Suppressor macrophage treated with lipopolysaccharide for 1 hour (primary cell): ENCODE measurements around the gene SLC34A2.
"Not testable (repeated sequence)": the region's sequence is repeated elsewhere in the genome, so short reads cannot be mapped to it uniquely, and the experiment has no call there.

Source experiments
- DNase-seq, 3 donors: peaks; one replicate each; pipeline ENCODE4 v3.0.0-alpha.2; 2020 to 2022

Gene SLC34A2

DNA sequence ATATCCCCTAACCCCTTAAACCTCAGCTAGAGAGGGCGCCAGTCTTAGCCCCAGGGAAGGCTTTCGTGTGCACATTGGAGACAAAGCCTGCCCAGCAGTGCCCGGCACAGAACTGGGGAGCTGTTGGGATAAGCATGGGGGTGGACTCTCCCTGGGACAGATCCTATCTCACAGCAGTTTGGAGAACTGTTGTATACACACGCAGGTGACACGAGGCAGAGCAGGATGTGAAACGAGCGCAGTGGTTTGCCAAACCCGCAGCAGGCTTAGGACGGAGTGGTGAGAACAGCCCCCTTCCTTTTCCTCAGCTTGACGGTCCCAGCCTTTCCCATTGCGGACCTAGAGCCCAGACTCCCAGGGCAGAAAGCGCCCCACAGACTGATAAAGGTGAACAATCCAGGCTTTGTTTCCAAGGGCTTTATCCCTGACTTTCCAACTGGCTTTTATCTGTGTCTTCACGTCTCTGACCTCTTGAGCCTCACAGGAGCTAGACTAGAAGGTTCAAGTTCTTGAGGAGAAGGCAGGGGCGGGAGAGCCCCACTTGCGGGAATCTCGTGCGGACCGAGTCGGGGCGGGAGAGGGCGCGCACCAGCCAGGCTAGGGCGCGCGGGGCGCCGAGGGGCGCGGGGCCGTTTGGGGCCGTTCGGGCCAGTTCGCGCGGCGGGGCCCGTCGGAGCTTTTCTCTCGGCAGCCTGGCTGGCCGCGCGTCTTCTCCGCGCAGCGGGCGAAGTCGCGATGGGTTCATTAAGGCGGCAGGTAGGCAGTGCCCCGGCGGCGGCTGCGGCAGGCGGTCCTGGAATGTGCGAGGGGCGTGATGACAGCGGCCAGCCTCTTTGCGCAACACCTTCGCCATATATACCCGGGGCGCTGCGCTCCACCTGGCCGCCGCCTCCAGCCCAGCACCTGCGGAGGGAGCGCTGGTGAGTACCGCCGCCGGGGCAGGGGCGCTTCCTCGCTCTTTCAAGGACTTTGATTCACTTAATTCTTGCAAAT lies at the start of gene SLC34A2:
Gene SLC34A2, plus strand, starts transcription at position 881 of the 993 bp plus-strand sequence. CDS start 6,650 bp downstream, outside the sequence.
- DNase-seq: no peak

DNA sequence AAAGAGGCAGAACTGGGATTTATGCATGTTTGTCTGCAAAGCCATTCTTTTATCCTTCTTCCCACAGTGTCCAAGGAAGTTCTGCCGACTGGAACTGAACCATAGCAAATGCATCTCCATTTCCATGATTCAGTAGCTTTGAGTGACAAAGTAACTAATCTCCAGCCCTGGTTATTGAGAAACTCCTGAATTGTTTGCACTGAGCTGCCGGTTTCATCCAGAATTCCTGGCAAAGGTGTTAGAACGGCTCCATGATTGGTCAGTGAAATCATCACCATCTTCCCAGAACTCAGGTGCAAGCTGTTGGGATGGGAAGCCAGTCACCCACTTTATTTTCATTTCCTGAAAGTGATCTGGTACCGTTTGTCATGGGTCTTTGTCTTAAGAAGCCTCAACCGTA lies 47.0 kb upstream of the SLC34A2 start:
- no peak for DNase-seq

GRCh38 chr4:25609976-25610375 lies 45.7 kb upstream of the SLC34A2 start:
- DNase-seq: no peak

DNA sequence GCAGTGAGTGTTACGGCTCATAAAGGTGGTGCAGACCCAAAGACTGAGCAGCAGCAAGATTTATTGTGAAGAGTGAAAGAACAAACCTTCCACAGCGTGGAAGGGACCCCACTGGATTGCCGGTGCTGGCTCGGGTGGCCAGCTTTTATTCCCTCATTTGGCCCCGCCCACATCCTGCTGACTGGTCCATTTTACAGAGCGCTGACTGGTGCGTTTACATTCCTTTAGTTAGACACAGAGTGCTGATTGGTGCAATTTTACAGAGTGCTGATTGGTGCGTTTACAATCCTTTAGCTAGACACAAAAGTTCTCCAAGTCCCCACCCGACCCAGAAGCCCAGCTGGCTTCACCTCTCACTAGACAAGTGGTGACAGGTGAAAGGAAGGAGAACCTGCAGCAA lies 42.0 kb upstream of the SLC34A2 start:
- DNase-seq: not testable (repeated sequence)

DNA sequence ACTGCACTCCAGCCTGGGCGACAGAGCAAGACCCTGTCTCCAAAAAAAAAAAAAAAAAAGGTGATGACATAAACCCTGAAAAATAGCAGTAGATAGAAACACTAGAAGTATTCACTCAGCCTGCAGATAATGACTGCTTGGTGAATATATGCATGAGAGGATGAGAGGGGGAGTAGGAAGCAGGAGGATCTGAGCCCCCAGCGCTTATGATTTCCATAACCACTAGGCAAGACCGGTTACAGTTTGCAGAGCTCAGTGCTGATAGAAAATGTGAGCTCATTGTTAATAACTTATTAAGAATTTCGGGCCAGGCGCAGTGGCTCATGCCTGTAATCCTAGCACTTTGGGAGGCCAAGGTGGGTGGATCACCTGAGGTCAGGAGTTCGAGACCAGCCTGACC lies 40.8 kb upstream of the SLC34A2 start:
- DNase-seq: no peak

GRCh38 chr4:25621027-25621930 lies 34.4 kb upstream of the SLC34A2 start:
- no peak for DNase-seq

DNA sequence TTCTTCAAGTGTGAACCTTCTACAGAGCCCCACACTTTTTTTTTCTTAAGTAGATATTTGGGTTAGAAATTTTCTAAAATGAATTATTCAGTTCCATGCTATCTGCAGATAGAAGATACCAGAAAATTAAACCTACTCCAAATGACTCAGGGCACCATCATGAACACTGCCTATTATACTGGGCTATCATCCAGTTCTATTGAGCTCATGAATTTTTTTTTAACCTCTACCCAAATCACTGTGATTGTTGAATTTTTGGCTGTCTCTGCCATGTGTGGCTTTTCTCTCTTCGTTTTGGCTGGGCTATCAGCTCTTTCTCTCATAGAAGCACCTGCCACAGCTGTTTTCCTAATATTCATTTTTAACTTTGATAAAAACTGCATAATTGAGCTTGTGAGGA lies 31.0 kb upstream of the SLC34A2 start:
- DNase-seq: no peak

GRCh38 chr4:25628451-25628850 lies 27.2 kb upstream of the SLC34A2 start:
- DNase-seq: no peak

DNA sequence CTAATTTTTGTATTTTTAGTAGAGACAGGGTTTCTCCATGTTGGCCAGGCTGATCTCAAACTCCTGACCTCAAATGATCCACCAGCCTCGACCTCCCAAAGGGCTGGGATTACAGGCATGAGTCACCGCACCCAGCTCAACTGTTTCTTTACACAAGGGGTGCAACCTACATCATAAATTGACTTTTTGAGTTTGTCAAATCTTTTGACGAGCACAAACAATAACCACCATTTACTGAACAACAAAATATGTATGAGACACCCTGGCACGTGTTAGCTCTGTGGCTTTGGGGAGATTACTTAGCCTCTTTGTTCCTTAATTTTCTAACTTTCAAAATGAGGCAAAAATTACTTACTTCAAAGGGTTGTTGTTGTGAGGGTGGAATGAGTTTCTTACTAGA lies 23.5 kb upstream of the SLC34A2 start:
- DNase-seq: no peak

GRCh38 chr4:25633541-25633940 lies 22.1 kb upstream of the SLC34A2 start:
- DNase-seq: no peak

- no peak for DNase-seq
Measured at GRCh38 chr4:25635501-25635900, 20.1 kb upstream of the SLC34A2 start.

DNA sequence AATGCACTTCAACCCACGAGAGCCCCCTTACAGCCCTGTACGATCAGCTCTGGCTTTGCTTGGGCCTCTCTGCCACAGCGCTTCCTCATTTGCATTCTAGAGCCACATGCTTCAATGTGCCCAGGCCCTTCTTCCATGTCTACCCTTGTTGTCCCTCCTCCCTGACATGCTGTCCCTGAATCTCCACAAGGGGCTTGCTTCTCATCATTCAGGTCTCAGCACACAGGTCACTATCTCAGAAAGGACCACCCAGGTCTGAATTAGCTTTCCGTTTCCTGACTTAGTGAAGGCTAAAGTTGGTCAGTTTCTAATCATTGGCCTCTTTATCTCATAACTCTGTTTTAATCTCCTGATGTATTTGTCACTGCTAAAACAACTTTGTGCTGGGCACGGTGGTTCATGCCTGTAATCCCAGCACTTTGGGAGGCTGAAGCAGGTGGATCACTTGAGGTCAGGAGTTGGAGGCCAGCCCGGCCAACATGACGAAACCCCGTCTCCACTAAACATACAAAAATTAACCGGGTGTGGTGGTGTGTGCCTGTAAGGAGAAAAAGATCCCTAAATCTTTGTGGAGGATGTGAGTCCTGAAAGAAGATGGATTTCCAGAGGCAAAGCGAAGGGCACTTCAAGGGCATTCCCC lies 17.9 kb upstream of the SLC34A2 start:
- no peak for DNase-seq

DNA sequence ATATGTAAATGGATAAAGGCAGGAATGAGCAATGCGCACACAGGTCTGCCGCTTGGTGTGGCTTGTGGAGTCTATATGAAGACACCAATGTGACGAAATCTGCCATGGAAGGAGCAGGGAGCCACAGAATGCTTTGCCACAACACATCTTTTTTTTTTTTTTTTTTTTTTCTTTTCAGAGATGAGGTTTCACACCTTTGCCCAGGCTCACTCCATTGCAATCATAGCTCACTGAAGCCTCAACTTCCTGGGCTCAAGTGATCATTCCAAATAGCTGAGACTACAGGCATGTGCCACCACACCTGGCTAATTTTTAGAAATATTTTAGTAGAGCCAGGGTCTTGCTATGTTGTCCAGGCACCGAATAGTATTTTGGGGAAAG lies 17.4 kb upstream of the SLC34A2 start:
- DNase-seq: no peak

GRCh38 chr4:25638806-25639205 lies 16.8 kb upstream of the SLC34A2 start:
- no peak for DNase-seq

DNA sequence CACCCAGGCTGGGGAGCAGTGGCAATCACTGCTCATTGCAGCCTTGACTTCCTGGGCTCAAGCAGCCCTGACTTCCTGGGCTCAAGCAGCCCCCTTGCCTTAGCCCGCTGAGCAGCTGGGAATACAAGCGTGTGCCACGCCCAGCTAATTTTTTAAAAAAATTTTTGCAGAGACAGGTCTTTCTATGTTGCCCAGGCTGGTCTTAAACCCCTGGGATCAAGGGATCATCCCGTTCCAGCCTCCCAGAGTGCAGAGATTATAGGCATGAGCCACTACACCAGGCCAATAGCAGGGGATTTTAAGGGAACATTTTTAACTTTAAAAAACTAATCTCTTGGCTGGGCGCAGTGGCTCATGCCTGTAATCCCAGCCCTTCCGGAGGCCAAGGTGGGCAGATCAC lies 5.3 kb upstream of the SLC34A2 start:
- no peak for DNase-seq

DNA sequence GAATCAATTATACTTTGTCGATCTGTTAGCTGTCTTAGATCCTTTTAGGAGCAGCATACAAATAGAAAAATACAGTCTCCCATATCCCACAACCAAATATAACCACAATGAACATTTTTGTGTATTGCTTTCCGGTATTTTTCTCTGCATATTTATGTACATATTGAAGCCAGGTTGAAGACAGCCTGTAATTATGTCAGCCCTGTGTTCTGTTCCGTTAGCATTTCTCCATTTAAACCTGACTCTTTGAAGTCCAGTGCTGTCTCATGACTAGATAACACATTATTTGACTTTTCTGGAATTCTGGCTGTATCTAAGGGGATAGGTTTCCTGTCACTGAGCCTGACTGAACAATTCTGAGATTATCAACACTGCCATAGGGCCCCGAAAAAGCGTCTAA lies 4.0 kb upstream of the SLC34A2 start:
- DNase-seq: no peak

DNA sequence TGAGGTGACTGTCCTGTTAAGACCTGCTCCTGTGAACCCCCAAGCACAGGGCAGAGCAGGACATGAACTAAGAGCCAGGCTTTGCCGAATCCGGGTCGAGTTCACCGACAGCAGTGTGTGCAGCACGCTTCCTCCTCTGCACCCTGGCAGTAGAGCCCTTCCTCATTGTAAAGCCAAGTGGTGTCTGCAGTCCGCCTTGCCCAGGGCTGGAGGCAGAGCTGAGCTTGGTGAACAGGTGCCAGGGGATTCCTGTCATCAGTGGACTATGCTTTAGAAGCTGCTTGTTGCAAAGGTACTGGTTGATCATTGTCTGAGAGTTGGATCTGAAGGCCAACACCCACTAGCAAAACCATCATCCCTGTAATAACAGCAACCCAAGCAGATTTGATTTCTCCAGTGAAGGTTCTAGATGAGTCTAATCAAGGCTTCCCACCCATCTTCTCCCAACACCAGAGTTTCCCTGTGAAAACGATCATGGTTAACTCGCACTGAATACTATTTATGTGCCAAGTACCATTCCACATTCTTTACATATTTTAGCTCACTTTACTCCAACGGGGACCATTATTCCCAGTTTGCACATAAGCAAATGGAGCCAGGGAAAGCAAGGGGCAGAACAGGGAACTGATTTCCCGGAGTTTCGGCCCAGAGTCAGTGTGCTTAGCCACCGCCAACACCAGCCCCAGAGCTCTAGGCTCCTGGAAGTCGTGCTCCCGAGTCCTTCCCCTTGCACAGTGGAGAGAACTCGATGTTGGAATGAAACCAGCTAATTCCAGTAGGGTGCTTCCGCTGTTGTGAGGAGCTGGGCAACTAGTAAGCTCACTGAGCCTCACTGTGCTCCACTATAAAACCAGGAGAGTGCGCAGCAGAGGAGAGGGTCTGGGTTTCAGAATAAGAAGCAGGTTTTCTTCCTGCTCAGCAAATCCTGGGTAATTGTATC lies 1.4 kb upstream of the SLC34A2 start:
- no peak for DNase-seq

DNA sequence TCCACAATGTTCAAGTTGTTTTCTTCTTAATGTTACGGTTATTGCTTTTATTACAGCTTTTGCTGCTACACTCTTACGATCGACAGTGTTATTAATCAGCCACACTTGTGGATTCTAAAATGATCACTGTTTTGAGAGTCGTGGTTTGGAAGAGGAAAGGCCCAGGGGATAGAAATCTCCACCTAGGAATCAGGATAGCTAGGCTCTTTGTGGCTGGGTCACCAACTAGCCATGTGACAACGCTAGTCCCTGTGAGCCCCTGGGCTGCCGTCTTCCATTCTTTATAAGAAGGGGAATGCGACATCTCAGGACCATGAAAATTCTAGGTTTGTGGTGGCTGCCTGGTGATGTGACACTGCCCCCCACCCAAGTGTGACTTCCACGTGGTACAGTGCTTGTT lies 380 bp downstream of the SLC34A2 start:
- DNase-seq: no peak

DNA sequence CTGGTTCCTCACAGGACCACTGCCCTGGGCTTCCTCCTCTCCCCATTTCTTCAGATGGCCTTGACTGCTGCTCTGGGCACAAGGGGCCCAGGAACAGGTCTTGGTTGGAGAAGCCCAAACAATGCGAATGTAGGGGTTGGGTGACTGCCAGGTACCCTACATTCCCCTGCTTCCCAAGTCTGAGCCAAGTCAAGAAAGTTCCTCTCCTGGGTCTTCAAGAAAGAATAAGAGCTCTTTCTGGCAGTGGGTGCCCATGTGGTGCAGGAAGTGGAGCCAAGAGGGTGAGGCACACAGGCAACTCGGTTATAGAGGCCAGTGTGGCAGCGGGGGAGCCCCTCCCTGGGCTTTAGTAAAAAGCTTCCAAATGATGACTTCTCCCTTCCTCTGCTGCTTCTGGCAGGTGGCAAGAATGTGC lies 2.7 kb downstream of the SLC34A2 start:
- no peak for DNase-seq

GRCh38 chr4:25658777-25659176 lies 3.1 kb downstream of the SLC34A2 start:
- no peak for DNase-seq

GRCh38 chr4:25661441-25661840 lies 5.8 kb downstream of the SLC34A2 start:
- not testable (repeated sequence) for DNase-seq

GRCh38 chr4:25662306-25662705 lies 6.7 kb downstream of the SLC34A2 start:
- no peak for DNase-seq
